ENCODE measurements around the gene SDK1.

SDK1 gene

GRCh38 chr7:3327655-3328054, 26.6 kb downstream of the SDK1 start:
- H3K27ac ChIP-seq (ENCODE audit: insufficient read depth, low read length, poor library complexity, severe bottlenecking) = no peak overlapping the region
- no peaks in the 10 kb centered on the region for H3K9me3 ChIP-seq (ENCODE audit: control insufficient read depth, low read length)
- no peaks in the 10 kb centered on the region for H3K36me3 ChIP-seq (ENCODE audit: control insufficient read depth, insufficient read depth, low read length)
- H3K27me3 ChIP-seq (replicated peaks; ENCODE audit: control insufficient read depth, insufficient read depth, low read length, poor library complexity, severe bottlenecking) = no peaks in the 10 kb centered on the region
- DNase-seq = no peak
- H3K4me3 ChIP-seq (ENCODE audit: insufficient read depth, low read depth, low read length, poor library complexity, severe bottlenecking) = no peak overlapping the region
- no peaks in the 10 kb centered on the region for H3K4me1 ChIP-seq (ENCODE audit: control insufficient read depth, insufficient read depth, low read length, poor library complexity, severe bottlenecking)

DNA sequence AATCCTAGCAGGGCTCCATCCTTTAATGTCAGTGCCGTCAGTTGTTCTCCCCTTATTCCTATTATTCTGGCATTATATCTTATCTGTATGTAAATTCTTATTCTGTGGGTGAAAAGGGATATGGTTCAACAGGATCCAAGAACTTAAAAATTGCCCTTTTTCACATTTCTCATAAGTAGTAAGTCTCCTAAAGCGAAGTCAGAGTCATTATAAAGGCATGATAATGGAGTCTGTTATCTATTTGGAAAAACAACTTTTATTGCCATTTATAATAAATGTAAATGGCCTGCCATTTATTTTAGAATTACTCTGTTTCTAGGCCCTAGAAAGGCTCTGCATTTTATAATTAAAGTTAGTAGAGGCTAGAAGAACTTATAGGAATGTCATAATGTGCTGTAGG, 31.3 kb downstream of the SDK1 start:
- no peaks in the 10 kb centered on the region for H3K27me3 ChIP-seq (replicated peaks; ENCODE audit: control insufficient read depth, insufficient read depth, low read length, poor library complexity, severe bottlenecking)
- H3K4me1 ChIP-seq (ENCODE audit: control insufficient read depth, insufficient read depth, low read length, poor library complexity, severe bottlenecking) = no peaks in the 10 kb centered on the region
- H3K4me3 ChIP-seq (ENCODE audit: insufficient read depth, low read depth, low read length, poor library complexity, severe bottlenecking) = no peak overlapping the region
- H3K27ac ChIP-seq (ENCODE audit: insufficient read depth, low read length, poor library complexity, severe bottlenecking) = no peak overlapping the region
- H3K36me3 ChIP-seq (ENCODE audit: control insufficient read depth, insufficient read depth, low read length) = no peaks in the 10 kb centered on the region
- no peak for DNase-seq
- no peaks in the 10 kb centered on the region for H3K9me3 ChIP-seq (ENCODE audit: control insufficient read depth, low read length)

GRCh38 chr7:3333861-3334260, 32.8 kb downstream of the SDK1 start:
- Histone ChIP-seq H3K36me3 (ENCODE audit: control insufficient read depth, insufficient read depth, low read length) (no peaks in the 10 kb centered on the region), H3K27ac (ENCODE audit: insufficient read depth, low read length, poor library complexity, severe bottlenecking) (no peak overlapping the region), H3K4me1 (ENCODE audit: control insufficient read depth, insufficient read depth, low read length, poor library complexity, severe bottlenecking) (no peaks in the 10 kb centered on the region), H3K4me3 (ENCODE audit: insufficient read depth, low read depth, low read length, poor library complexity, severe bottlenecking) (no peak overlapping the region), H3K9me3 (ENCODE audit: control insufficient read depth, low read length) (no peaks in the 10 kb centered on the region), H3K27me3 (replicated peaks; ENCODE audit: control insufficient read depth, insufficient read depth, low read length, poor library complexity, severe bottlenecking) (no peaks in the 10 kb centered on the region)
- no peak for DNase-seq

DNA sequence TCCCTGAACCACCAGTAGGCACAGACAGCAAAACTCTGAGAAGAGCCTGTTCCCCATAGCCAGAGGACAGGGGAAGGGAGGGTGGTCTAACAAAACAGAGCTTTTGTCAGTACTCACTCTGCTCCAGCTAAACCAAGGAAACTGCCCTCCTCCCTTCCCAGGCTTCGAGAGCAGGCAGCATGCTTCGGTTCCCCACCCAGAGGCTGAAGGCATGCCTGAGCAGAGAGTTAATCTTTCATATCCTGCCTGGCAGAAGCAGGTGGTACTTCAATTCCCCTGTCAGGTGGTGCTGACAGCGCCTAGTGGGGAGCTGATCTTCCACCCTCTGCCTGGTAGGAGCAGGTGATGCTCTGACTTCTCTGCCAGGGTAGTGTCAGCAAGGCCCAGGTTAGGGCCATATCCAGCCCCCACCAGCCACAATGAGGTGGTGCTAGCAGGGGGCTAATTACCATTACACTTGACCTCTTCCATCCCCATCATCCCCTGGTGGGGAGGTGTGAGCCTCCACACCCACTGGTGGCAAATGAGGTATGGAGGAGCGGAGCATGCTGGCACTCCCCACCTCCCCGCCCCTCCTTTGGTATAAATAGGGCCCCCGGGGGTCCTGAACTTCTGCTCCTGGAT, 35.1 kb downstream of the SDK1 start:
- no peaks in the 10 kb centered on the region for H3K9me3 ChIP-seq (ENCODE audit: control insufficient read depth, low read length)
- H3K36me3 ChIP-seq (ENCODE audit: control insufficient read depth, insufficient read depth, low read length) = no peaks in the 10 kb centered on the region
- no peak overlapping the region for H3K27ac ChIP-seq (ENCODE audit: insufficient read depth, low read length, poor library complexity, severe bottlenecking)
- no peaks in the 10 kb centered on the region for H3K4me1 ChIP-seq (ENCODE audit: control insufficient read depth, insufficient read depth, low read length, poor library complexity, severe bottlenecking)
- H3K27me3 ChIP-seq (replicated peaks; ENCODE audit: control insufficient read depth, insufficient read depth, low read length, poor library complexity, severe bottlenecking) = no peaks in the 10 kb centered on the region
- DNase-seq = no peak
- H3K4me3 ChIP-seq (ENCODE audit: insufficient read depth, low read depth, low read length, poor library complexity, severe bottlenecking) = no peak overlapping the region

GRCh38 chr7:3338161-3338560, 37.1 kb downstream of the SDK1 start:
- no peak for DNase-seq
- H3K4me1 ChIP-seq (ENCODE audit: control insufficient read depth, insufficient read depth, low read length, poor library complexity, severe bottlenecking) = no peaks in the 10 kb centered on the region
- H3K9me3 ChIP-seq (ENCODE audit: control insufficient read depth, low read length) = no peaks in the 10 kb centered on the region
- H3K4me3 ChIP-seq (ENCODE audit: insufficient read depth, low read depth, low read length, poor library complexity, severe bottlenecking) = no peak overlapping the region
- H3K27ac ChIP-seq (ENCODE audit: insufficient read depth, low read length, poor library complexity, severe bottlenecking) = no peak overlapping the region
- no peaks in the 10 kb centered on the region for H3K27me3 ChIP-seq (replicated peaks; ENCODE audit: control insufficient read depth, insufficient read depth, low read length, poor library complexity, severe bottlenecking)
- H3K36me3 ChIP-seq (ENCODE audit: control insufficient read depth, insufficient read depth, low read length) = no peaks in the 10 kb centered on the region

DNA sequence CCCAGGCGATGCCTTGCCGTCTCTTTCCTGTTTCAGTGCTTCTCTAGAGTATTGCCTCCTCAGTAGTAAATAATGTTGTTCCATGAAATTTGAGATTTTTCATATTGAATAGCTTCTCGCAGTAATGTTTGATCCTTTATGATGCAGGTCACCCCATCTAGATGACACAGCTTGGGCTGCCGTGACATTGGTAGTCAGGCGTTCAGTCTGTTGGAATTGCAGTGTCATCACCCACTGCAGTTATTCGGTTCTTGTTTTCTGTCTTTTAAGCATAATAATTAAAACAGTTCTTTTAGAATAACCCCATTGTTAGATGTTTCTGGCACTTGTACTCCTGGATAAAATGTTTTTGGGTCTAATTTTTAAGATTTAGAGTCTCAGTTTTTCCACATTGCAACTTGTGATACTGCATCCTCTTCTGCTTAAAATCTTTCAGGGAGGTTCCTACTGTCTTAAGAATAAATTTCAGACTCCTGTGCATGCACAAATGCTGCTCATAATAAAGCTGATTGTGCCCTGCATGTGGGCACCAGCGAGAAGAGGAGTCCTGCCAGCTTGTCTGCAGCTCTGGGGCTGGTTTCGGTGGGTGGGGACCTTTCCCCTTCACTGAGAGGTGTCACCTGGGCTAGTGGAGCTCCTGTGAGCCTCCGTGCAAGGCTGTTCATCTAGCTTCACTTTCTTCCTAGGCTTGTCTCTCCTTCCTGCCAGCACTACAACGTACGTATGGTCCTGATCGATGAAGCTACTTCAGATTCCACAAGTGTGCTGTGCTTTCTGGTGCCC, 44.8 kb downstream of the SDK1 start:
- Histone ChIP-seq H3K36me3 (ENCODE audit: control insufficient read depth, insufficient read depth, low read length) (no peaks in the 10 kb centered on the region), H3K27me3 (replicated peaks; ENCODE audit: control insufficient read depth, insufficient read depth, low read length, poor library complexity, severe bottlenecking) (no peaks in the 10 kb centered on the region), H3K4me1 (ENCODE audit: control insufficient read depth, insufficient read depth, low read length, poor library complexity, severe bottlenecking) (no peaks in the 10 kb centered on the region), H3K27ac (ENCODE audit: insufficient read depth, low read length, poor library complexity, severe bottlenecking) (no peak overlapping the region), H3K4me3 (ENCODE audit: insufficient read depth, low read depth, low read length, poor library complexity, severe bottlenecking) (no peak overlapping the region), H3K9me3 (ENCODE audit: control insufficient read depth, low read length) (no peaks in the 10 kb centered on the region)
- DNase-seq = no peak

DNA sequence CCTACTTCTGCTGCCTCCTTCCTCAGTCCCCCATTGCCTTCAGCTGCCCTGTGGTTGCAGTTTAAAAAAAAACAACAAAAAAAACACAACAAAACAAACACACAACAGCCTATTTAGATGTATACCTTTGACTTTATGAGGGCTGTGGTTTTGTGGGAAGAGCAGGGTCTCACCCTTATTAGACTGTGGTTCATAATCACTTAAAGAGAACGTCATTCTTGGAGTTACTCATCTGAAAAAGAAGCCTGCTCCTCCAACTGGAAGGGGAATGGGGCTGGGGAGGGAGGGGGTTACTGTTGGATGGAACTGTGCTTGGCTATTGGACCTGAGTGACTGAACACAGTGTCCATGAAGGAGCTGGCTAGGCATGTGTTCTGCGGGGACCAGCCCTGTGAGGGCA, 48.1 kb downstream of the SDK1 start:
- Histone ChIP-seq H3K27ac (ENCODE audit: insufficient read depth, low read length, poor library complexity, severe bottlenecking) (no peak overlapping the region), H3K4me3 (ENCODE audit: insufficient read depth, low read depth, low read length, poor library complexity, severe bottlenecking) (no peak overlapping the region), H3K36me3 (ENCODE audit: control insufficient read depth, insufficient read depth, low read length) (no peaks in the 10 kb centered on the region), H3K9me3 (ENCODE audit: control insufficient read depth, low read length) (no peaks in the 10 kb centered on the region), H3K4me1 (ENCODE audit: control insufficient read depth, insufficient read depth, low read length, poor library complexity, severe bottlenecking) (no peaks in the 10 kb centered on the region), H3K27me3 (replicated peaks; ENCODE audit: control insufficient read depth, insufficient read depth, low read length, poor library complexity, severe bottlenecking) (no peaks in the 10 kb centered on the region)
- no peak for DNase-seq

GRCh38 chr7:3356173-3356572, 55.1 kb downstream of the SDK1 start:
- Histone ChIP-seq H3K9me3 (ENCODE audit: control insufficient read depth, low read length) (no peaks in the 10 kb centered on the region), H3K4me3 (ENCODE audit: insufficient read depth, low read depth, low read length, poor library complexity, severe bottlenecking) (no peak overlapping the region), H3K27ac (ENCODE audit: insufficient read depth, low read length, poor library complexity, severe bottlenecking) (no peak overlapping the region), H3K36me3 (ENCODE audit: control insufficient read depth, insufficient read depth, low read length) (no peaks in the 10 kb centered on the region), H3K27me3 (replicated peaks; ENCODE audit: control insufficient read depth, insufficient read depth, low read length, poor library complexity, severe bottlenecking) (no peaks in the 10 kb centered on the region), H3K4me1 (ENCODE audit: control insufficient read depth, insufficient read depth, low read length, poor library complexity, severe bottlenecking) (no peaks in the 10 kb centered on the region)
- no peak for DNase-seq

DNA sequence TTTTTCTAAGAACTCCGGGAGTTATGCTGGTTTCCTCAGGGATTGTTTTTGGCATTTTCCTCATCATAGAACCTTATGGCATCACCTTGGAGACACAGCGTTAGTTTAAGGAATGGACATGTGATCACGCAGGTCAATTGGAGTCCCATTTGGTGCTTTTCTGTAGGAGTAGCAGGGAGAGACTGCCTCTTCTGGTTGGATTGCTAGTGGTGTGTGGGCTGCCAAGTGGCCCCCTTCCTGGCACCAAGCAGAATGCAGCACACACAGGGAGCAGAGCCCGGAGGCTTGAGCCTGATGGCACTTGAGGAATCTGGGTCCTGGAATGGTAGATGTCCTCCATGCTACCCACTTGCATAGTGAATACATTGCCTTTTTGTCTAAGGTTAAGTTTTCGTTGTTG, 57.9 kb downstream of the SDK1 start:
- Histone ChIP-seq H3K36me3 (ENCODE audit: control insufficient read depth, insufficient read depth, low read length) (no peaks in the 10 kb centered on the region), H3K9me3 (ENCODE audit: control insufficient read depth, low read length) (no peaks in the 10 kb centered on the region), H3K4me1 (ENCODE audit: control insufficient read depth, insufficient read depth, low read length, poor library complexity, severe bottlenecking) (no peaks in the 10 kb centered on the region), H3K4me3 (ENCODE audit: insufficient read depth, low read depth, low read length, poor library complexity, severe bottlenecking) (no peak overlapping the region), H3K27ac (ENCODE audit: insufficient read depth, low read length, poor library complexity, severe bottlenecking) (no peak overlapping the region), H3K27me3 (replicated peaks; ENCODE audit: control insufficient read depth, insufficient read depth, low read length, poor library complexity, severe bottlenecking) (no peaks in the 10 kb centered on the region)
- no peak for DNase-seq

GRCh38 chr7:3367261-3367660, 66.2 kb downstream of the SDK1 start:
- H3K27me3 ChIP-seq (replicated peaks; ENCODE audit: control insufficient read depth, insufficient read depth, low read length, poor library complexity, severe bottlenecking) = no peaks in the 10 kb centered on the region
- no peaks in the 10 kb centered on the region for H3K36me3 ChIP-seq (ENCODE audit: control insufficient read depth, insufficient read depth, low read length)
- no peak overlapping the region for H3K4me3 ChIP-seq (ENCODE audit: insufficient read depth, low read depth, low read length, poor library complexity, severe bottlenecking)
- no peak for DNase-seq
- no peak overlapping the region for H3K27ac ChIP-seq (ENCODE audit: insufficient read depth, low read length, poor library complexity, severe bottlenecking)
- H3K4me1 ChIP-seq (ENCODE audit: control insufficient read depth, insufficient read depth, low read length, poor library complexity, severe bottlenecking) = no peaks in the 10 kb centered on the region
- H3K9me3 ChIP-seq (ENCODE audit: control insufficient read depth, low read length) = no peaks in the 10 kb centered on the region

All from effector memory CD4-positive, alpha-beta T cell (primary cell).